Measurements from ENCODE around the gene SHROOM3. TPM values are rescaled to one million over a fixed set of nuclear protein-coding genes. Genes with fewer than 3 reads are reported as not detected.
"Not testable (repeated sequence)": the region's sequence is repeated elsewhere in the genome, so short reads cannot be mapped to it uniquely, and the experiment has no call there.

The SHROOM3 gene
- total RNA-seq = under 1 TPM; 0.06 to 0.10 TPM

- Mint-ChIP-seq H3K36me3 (no peaks in the 10 kb centered on the region), H3K9me3 (no peaks in the 10 kb centered on the region), H3K27me3 (peaks cover 38% of the 10 kb centered on the region), H3K27ac (no peak within 1 kb of the TSS), H3K4me3 (no peak within 1 kb of the TSS), H3K4me1 (no peaks in the 10 kb centered on the region)
- no peak for DNase-seq
Observed at GRCh38 chr4:76434901-76435527, at the start of gene SHROOM3. Gene SHROOM3, plus strand, starts transcription at chr4:76435229. Its CDS starts 824 bp downstream, at chr4:76436053.

GRCh38 chr4:76385974-76386373 lies 49.1 kb upstream of the SHROOM3 start:
- H3K36me3 Mint-ChIP-seq = peaks cover 2% of the 10 kb centered on the region
- no peak overlapping the region for H3K4me3 Mint-ChIP-seq
- H3K27ac Mint-ChIP-seq = no peak overlapping the region
- peaks cover 17% of the 10 kb centered on the region for H3K9me3 Mint-ChIP-seq
- H3K27me3 Mint-ChIP-seq = peaks cover 39% of the 10 kb centered on the region
- DNase-seq = no peak
- H3K4me1 Mint-ChIP-seq = peaks cover 3% of the 10 kb centered on the region

- Mint-ChIP-seq H3K9me3 (peaks cover 17% of the 10 kb centered on the region), H3K4me1 (peaks cover 3% of the 10 kb centered on the region), H3K27me3 (peaks cover 45% of the 10 kb centered on the region), H3K36me3 (peaks cover 2% of the 10 kb centered on the region), H3K27ac (no peak overlapping the region), H3K4me3 (no peak overlapping the region)
- DNase-seq = no peak
Observed at GRCh38 chr4:76386566-76387305, 48.3 kb upstream of the SHROOM3 start.

- H3K36me3 Mint-ChIP-seq = peaks cover 2% of the 10 kb centered on the region
- H3K27ac Mint-ChIP-seq = no peak overlapping the region
- H3K4me3 Mint-ChIP-seq = no peak overlapping the region
- H3K27me3 Mint-ChIP-seq = peaks cover 61% of the 10 kb centered on the region
- peaks cover 19% of the 10 kb centered on the region for H3K9me3 Mint-ChIP-seq
- H3K4me1 Mint-ChIP-seq = no peaks in the 10 kb centered on the region
- DNase-seq = no peak
Observed at GRCh38 chr4:76388160-76388908, 46.7 kb upstream of the SHROOM3 start.

- no peaks in the 10 kb centered on the region for H3K4me1 Mint-ChIP-seq
- peaks cover 5% of the 10 kb centered on the region for H3K9me3 Mint-ChIP-seq
- H3K36me3 Mint-ChIP-seq = no peaks in the 10 kb centered on the region
- no peak for DNase-seq
- H3K4me3 Mint-ChIP-seq = no peak overlapping the region
- H3K27me3 Mint-ChIP-seq = peaks cover 21% of the 10 kb centered on the region
- H3K27ac Mint-ChIP-seq = no peak overlapping the region
Observed at GRCh38 chr4:76401654-76402053, 33.4 kb upstream of the SHROOM3 start.

- no peaks in the 10 kb centered on the region for H3K9me3 Mint-ChIP-seq
- peaks cover 14% of the 10 kb centered on the region for H3K27me3 Mint-ChIP-seq
- H3K36me3 Mint-ChIP-seq = no peaks in the 10 kb centered on the region
- H3K4me3 Mint-ChIP-seq = no peak overlapping the region
- no peak overlapping the region for H3K27ac Mint-ChIP-seq
- DNase-seq = no peak
- peaks cover 7% of the 10 kb centered on the region for H3K4me1 Mint-ChIP-seq
Observed at GRCh38 chr4:76406081-76406480, 28.9 kb upstream of the SHROOM3 start.

GRCh38 chr4:76407440-76408119 lies 27.4 kb upstream of the SHROOM3 start:
- no peaks in the 10 kb centered on the region for H3K9me3 Mint-ChIP-seq
- peaks cover 7% of the 10 kb centered on the region for H3K4me1 Mint-ChIP-seq
- no peak overlapping the region for H3K4me3 Mint-ChIP-seq
- DNase-seq = no peak
- no peak overlapping the region for H3K27ac Mint-ChIP-seq
- H3K27me3 Mint-ChIP-seq = peaks cover 11% of the 10 kb centered on the region
- no peaks in the 10 kb centered on the region for H3K36me3 Mint-ChIP-seq

- H3K4me3 Mint-ChIP-seq = no peak overlapping the region
- no peaks in the 10 kb centered on the region for H3K36me3 Mint-ChIP-seq
- no peaks in the 10 kb centered on the region for H3K27me3 Mint-ChIP-seq
- no peak for DNase-seq
- H3K27ac Mint-ChIP-seq = no peak overlapping the region
- H3K4me1 Mint-ChIP-seq = peaks cover 7% of the 10 kb centered on the region
- H3K9me3 Mint-ChIP-seq = no peaks in the 10 kb centered on the region
Observed at GRCh38 chr4:76410636-76411035, 24.4 kb upstream of the SHROOM3 start.

GRCh38 chr4:76420188-76420761 lies 14.8 kb upstream of the SHROOM3 start:
- no peak for DNase-seq
- H3K4me3 Mint-ChIP-seq = peak overlapping the region; percentile 54
- H3K27me3 Mint-ChIP-seq = peaks cover 33% of the 10 kb centered on the region
- no peak overlapping the region for H3K27ac Mint-ChIP-seq
- no peaks in the 10 kb centered on the region for H3K9me3 Mint-ChIP-seq
- no peaks in the 10 kb centered on the region for H3K4me1 Mint-ChIP-seq
- H3K36me3 Mint-ChIP-seq = no peaks in the 10 kb centered on the region

GRCh38 chr4:76420762-76421581 lies 14.1 kb upstream of the SHROOM3 start, which contains the start of gene CCDC158:
Gene CCDC158, minus strand, starts transcription at chr4:76421141. Its CDS starts 17,934 bp downstream, at chr4:76403207.
- H3K36me3 Mint-ChIP-seq = no peaks in the 10 kb centered on the region
- peak; percentile 25 for DNase-seq
- no peak within 1 kb of the TSS for H3K27ac Mint-ChIP-seq
- H3K4me3 Mint-ChIP-seq = peak within 1 kb of the TSS; percentile 54
- H3K4me1 Mint-ChIP-seq = no peaks in the 10 kb centered on the region
- H3K27me3 Mint-ChIP-seq = peaks cover 31% of the 10 kb centered on the region
- no peaks in the 10 kb centered on the region for H3K9me3 Mint-ChIP-seq

GRCh38 chr4:76423159-76423558 lies 11.9 kb upstream of the SHROOM3 start:
- not testable (repeated sequence) for H3K36me3 Mint-ChIP-seq, H3K4me3 Mint-ChIP-seq, H3K9me3 Mint-ChIP-seq, H3K27ac Mint-ChIP-seq, DNase-seq, H3K4me1 Mint-ChIP-seq
- H3K27me3 Mint-ChIP-seq = peaks cover 29% of the 10 kb centered on the region

- no peak overlapping the region for H3K27ac Mint-ChIP-seq
Observed at GRCh38 chr4:76426272-76426671, 8.8 kb upstream of the SHROOM3 start.

GRCh38 chr4:76429636-76430035 lies 5.4 kb upstream of the SHROOM3 start:
- Mint-ChIP-seq H3K27me3 (peaks cover 6% of the 10 kb centered on the region), H3K36me3 (no peaks in the 10 kb centered on the region), H3K4me3 (no peak overlapping the region), H3K27ac (no peak overlapping the region), H3K4me1 (no peaks in the 10 kb centered on the region), H3K9me3 (no peaks in the 10 kb centered on the region)
- no peak for DNase-seq

More at GRCh38 chr4:76426272-76426671, 8.8 kb upstream of the SHROOM3 start:
- peaks cover 13% of the 10 kb centered on the region for H3K27me3 Mint-ChIP-seq
- no peak overlapping the region for H3K4me3 Mint-ChIP-seq
- H3K36me3 Mint-ChIP-seq = no peaks in the 10 kb centered on the region
- H3K9me3 Mint-ChIP-seq = no peaks in the 10 kb centered on the region
- H3K4me1 Mint-ChIP-seq = no peaks in the 10 kb centered on the region
- DNase-seq = no peak

Measured in activated naive CD8-positive, alpha-beta T cell treated with anti-CD3 and anti-CD28 coated beads for 36 hours (primary cell).